Gastrocnemius medialis (tissue), 4 donors: Measurements from ENCODE around the gene RRP12. TPM values are rescaled to one million over a fixed set of nuclear protein-coding genes. Genes with fewer than 3 reads are reported as not detected.

Experiments used
- ATAC-seq, 2 donors: fragments of 150-250 bp; one replicate each; pipeline ENCODE4 v1.9.1; 2016
- DNase-seq, 2 donors: peaks; one replicate each; pipeline ENCODE4 v3.0.0-alpha.2; 2019
- H3K27ac ChIP-seq, 4 donors: fragments of 200-600 bp; sonication (generic); 1 replicate in 1 of 4; 2 replicates in 3 of 4; pipeline ENCODE4 v1.5.1; 2016 to 2018; ENCODE audit warnings: mild to moderate bottlenecking in 2 of 4, moderate library complexity in 1 of 4
- H3K27me3 ChIP-seq, 3 donors: fragments of 200-600 bp; sonication (generic) in 2 of 3; 1 replicate in 1 of 3; 2 replicates in 2 of 3; pipeline versions ENCODE4 v1.5.1 to v1.6.0; 2016 to 2019; ENCODE audit warnings: mild to moderate bottlenecking in 1 of 3, moderate library complexity in 1 of 3
- H3K36me3 ChIP-seq, 2 donors: fragments of 200-600 bp; sonication (generic) in 1 of 2; one replicate each; pipeline ENCODE4 v1.5.1; 2017 to 2018
- H3K4me1 ChIP-seq, 2 donors: fragments of 200-600 bp; sonication (generic) in 1 of 2; one replicate each; pipeline ENCODE4 v1.5.1; 2016 to 2017; ENCODE audit warnings: mild to moderate bottlenecking in 2 of 2
- H3K4me3 ChIP-seq, 4 donors: fragments of 200-600 bp; sonication (generic) in 3 of 4; 1 replicate in 1 of 4; 2 replicates in 3 of 4; pipeline ENCODE4 v1.5.1; 2016 to 2019; ENCODE audit warnings: mild to moderate bottlenecking in 2 of 4
- H3K9me3 ChIP-seq, 3 donors: fragments of 200-600 bp; sonication (generic) in 2 of 3; 1 replicate in 1 of 3; 2 replicates in 2 of 3; pipeline ENCODE4 v1.5.1; 2016 to 2019
- POLR2A ChIP-seq, 2 donors: fragments of 450-650 bp; IDR thresholded peaks; one replicate each; pipeline ENCODE4 v1.6.1; 2017; ENCODE audit warnings: antibody characterized with exemption in 2 of 2, mild to moderate bottlenecking in 2 of 2, moderate library complexity in 2 of 2
- in situ Hi-C, 4 donors: fragments of 200-750 bp; cut with MboI; loops; one replicate each; pipeline versions ENCODE4 v1.15.0 to v1.8.0; 2017; ENCODE audit warnings: low sequenced_read_pairs in 4 of 4
- intact Hi-C: fragments of 100-400 bp; cut with DNase I; formaldehyde crosslinking; loops from one replicate; pipeline ENCODE4 v1.15.1; 2023; ENCODE audit warnings: low total_unique reads
- total RNA-seq, 4 donors: library from RNA; depleted of rRNA; stranded (reverse); fragments of >200 nt; gene quantifications; one replicate each; pipeline versions ENCODE4 v1.1.0 to v1.2.3, GENCODE V29; 2016
- TF ChIP-seq, protein P1 (sequence below), 5 experiments: fragments of 450-650 bp in 3 of 5; fragments of 200-600 bp in 2 of 5; sonication (generic) in 2 of 5; IDR thresholded peaks in 4 of 5; conservative IDR thresholded peaks in 1 of 5; 1 replicate in 4 of 5; 2 replicates in 1 of 5; pipeline ENCODE4 v1.5.1; 2016 to 2019; ENCODE audit warnings: antibody characterized with exemption in 5 of 5, mild to moderate bottlenecking in 3 of 5, moderate library complexity in 3 of 5

The RRP12 gene
- total RNA-seq, 4 donors from 2014 or later = 41.9 to 61.4 (median 49.9) TPM

DNA sequence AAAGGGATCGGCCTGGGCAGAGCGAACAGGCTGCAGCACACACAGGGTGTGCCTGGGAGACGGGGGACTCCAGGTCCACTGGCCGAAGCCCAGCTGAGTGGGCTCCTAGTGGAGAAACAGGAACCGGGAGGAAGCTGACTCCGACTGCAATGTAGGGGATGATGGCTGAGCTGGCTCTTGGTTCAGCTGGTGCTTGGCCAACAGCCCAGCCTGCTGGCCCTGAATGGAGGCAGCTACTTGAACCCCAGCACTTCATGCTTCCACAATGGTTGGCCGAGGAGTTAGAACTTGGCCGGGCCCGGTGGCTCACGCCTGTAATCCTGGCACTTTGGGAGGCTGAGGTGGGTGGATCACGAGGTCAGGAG, 39.6 kb downstream of the RRP12 start:
- ATAC-seq (no peak), DNase-seq (no peak)
- in situ Hi-C loops = no loop called here
- Histone ChIP-seq H3K9me3 (no peaks in the 10 kb centered on the region), H3K27ac (no peak overlapping the region), H3K4me3 (no peak overlapping the region), H3K4me1 (no peaks in the 10 kb centered on the region), H3K27me3 (no peaks in the 10 kb centered on the region), H3K36me3 (peaks cover 0 to 90% of the 10 kb centered on the region in 2 donors)
- intact Hi-C loops = no loop called here
- TF ChIP-seq, protein P1, sequence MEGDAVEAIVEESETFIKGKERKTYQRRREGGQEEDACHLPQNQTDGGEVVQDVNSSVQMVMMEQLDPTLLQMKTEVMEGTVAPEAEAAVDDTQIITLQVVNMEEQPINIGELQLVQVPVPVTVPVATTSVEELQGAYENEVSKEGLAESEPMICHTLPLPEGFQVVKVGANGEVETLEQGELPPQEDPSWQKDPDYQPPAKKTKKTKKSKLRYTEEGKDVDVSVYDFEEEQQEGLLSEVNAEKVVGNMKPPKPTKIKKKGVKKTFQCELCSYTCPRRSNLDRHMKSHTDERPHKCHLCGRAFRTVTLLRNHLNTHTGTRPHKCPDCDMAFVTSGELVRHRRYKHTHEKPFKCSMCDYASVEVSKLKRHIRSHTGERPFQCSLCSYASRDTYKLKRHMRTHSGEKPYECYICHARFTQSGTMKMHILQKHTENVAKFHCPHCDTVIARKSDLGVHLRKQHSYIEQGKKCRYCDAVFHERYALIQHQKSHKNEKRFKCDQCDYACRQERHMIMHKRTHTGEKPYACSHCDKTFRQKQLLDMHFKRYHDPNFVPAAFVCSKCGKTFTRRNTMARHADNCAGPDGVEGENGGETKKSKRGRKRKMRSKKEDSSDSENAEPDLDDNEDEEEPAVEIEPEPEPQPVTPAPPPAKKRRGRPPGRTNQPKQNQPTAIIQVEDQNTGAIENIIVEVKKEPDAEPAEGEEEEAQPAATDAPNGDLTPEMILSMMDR (IDR thresholded peaks at IDR 0.05 in 4 of 5, conservative IDR thresholded peaks at IDR 0.05 in 1 of 5) = no peak
- no peak for TF ChIP-seq POLR2A (IDR thresholded peaks at IDR 0.05)

DNA sequence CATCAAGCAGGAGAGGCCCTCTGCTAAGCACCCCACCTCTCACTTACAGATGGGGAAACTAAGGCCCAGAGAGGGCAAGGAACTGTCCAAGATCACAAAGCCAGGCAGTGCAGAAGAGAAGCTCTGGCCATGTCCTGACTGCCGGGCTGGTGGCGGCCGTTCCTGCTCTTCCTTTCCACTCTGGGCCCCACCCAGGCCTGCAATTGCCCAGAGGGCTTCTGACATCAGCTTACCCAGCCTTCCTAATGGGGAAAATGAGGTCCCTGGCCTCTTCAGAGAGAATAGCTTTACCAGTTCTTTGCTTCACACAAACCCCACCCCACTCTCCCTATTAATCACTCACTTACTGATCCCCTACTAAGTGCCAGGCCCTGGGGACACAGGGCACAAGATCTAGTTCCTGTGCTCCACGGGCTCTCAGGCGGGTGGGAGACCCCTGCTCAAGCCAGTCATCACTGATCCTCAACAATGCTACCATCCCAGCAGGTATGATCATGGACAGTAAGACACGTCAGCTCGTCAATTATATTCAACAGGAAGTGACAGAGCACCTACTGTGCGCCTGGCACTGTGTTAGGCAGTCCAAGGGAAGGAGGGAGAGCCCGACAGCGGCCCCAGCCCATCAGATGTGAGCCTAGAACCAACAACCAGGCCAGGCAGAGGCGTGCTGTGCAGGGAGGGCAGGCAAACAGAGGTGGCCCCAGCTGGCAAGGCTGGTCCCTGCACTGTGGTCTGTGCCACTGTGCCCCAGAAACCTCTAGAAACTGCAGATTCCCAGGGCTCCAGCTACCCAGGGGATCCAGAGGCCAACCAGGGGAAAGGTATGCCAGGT, 40.2 kb downstream of the RRP12 start:
- ATAC-seq (no peak), DNase-seq (no peak)
- Histone ChIP-seq H3K4me1 (peaks cover 1 to 5% of the 10 kb centered on the region in 2 donors), H3K4me3 (no peak overlapping the region), H3K9me3 (no peaks in the 10 kb centered on the region), H3K27me3 (no peaks in the 10 kb centered on the region), H3K27ac (no peak overlapping the region), H3K36me3 (peaks cover 0 to 90% of the 10 kb centered on the region in 2 donors)
- no peak for TF ChIP-seq POLR2A (IDR thresholded peaks at IDR 0.05)
- TF ChIP-seq, protein P1 (IDR thresholded peaks at IDR 0.05 in 4 of 5, conservative IDR thresholded peaks at IDR 0.05 in 1 of 5) = no peak
- in situ Hi-C loops (no loop called here), intact Hi-C loops (no loop called here)

DNA sequence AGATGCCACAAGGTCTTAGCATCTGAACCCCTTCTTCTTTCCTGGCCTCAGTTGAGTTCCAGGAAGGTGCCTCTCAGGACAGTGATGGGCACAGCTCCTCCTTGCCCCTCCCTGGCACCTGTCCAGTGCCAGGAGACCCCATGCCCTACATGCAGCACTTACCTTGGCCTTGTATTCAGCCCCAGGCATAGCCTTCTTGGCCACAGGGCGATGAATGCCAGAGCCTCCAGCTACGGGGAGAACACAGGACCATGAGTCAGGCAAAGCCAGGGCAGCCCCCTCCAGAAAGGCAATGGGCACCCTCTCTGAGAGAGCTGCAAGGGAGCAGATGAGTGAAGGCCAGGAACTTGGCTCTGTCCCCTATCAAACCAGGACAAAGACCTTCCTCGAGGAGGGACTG, 42.4 kb downstream of the RRP12 start:
- no peak for TF ChIP-seq POLR2A (IDR thresholded peaks at IDR 0.05)
- TF ChIP-seq, protein P1 (IDR thresholded peaks at IDR 0.05 in 4 of 5, conservative IDR thresholded peaks at IDR 0.05 in 1 of 5) = no peak
- intact Hi-C loops (no loop called here), in situ Hi-C loops (loop anchor here in 1 of 4 donors (10.0 kb wide), 1 partner anchor 74 kb away; no protein-coding TSS in a partner anchor)
- no peak overlapping the region for H3K27ac ChIP-seq
- no peaks in the 10 kb centered on the region for H3K9me3 ChIP-seq
- H3K36me3 ChIP-seq = peaks cover 0 to 86% of the 10 kb centered on the region in 2 donors
- no peak for ATAC-seq
- no peaks in the 10 kb centered on the region for H3K27me3 ChIP-seq
- no peak overlapping the region for H3K4me3 ChIP-seq
- peaks cover 2 to 8% of the 10 kb centered on the region in 2 donors for H3K4me1 ChIP-seq
- DNase-seq = no peak

DNA sequence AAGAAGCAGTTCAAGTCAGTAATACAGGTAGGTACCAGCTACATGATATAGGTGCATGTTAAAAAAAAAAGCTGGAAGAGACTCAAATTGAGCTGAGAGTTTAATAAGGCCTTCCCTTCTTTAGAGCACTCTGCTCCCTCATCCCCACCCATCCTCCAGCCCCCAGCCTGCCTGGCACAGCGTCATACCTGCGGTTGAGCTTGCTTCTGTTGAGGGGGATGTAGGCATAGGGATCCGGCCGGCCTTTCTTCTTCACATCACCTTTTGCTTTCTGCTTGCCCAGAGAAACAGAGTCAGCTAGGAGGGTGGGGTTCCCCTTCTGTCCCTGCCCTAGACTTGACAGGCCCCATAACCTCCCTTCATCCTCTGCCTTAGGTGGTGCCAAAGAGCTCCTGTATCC, 42.8 kb downstream of the RRP12 start:
- no peak overlapping the region for H3K27ac ChIP-seq
- ATAC-seq (no peak), DNase-seq (no peak)
- no peak overlapping the region for H3K4me3 ChIP-seq
- peaks cover 0 to 84% of the 10 kb centered on the region in 2 donors for H3K36me3 ChIP-seq
- H3K9me3 ChIP-seq = no peaks in the 10 kb centered on the region
- intact Hi-C loops (no loop called here), in situ Hi-C loops (loop anchor here in 1 of 4 donors (10.0 kb wide), 1 partner anchor 74 kb away; no protein-coding TSS in a partner anchor)
- no peak for TF ChIP-seq POLR2A (IDR thresholded peaks at IDR 0.05)
- TF ChIP-seq, protein P1 (IDR thresholded peaks at IDR 0.05 in 4 of 5, conservative IDR thresholded peaks at IDR 0.05 in 1 of 5) = no peak
- H3K4me1 ChIP-seq = peaks cover 2 to 8% of the 10 kb centered on the region in 2 donors
- H3K27me3 ChIP-seq = no peaks in the 10 kb centered on the region
